RPMI7951 (cell line): ENCODE data around the gene ISLR. TPM values are rescaled to one million over a fixed set of nuclear protein-coding genes. Genes with fewer than 3 reads are reported as not detected.
A peak's percentile ranks its signal among the peaks of the same experiment; 100 is the strongest.

Experiments used
- DNase-seq: peaks from one replicate; pipeline ENCODE4 v3.0.0-alpha.2; 2012; ENCODE audit warnings: low read depth
- total RNA-seq: library from RNA; depleted of rRNA; stranded (reverse); fragments of >200 nt; shearing (Covaris generic); gene quantifications from 2 replicates; pipeline ENCODE4 v1.2.3, GENCODE V29; 2014; rRNA removed

Gene ISLR, protein sequence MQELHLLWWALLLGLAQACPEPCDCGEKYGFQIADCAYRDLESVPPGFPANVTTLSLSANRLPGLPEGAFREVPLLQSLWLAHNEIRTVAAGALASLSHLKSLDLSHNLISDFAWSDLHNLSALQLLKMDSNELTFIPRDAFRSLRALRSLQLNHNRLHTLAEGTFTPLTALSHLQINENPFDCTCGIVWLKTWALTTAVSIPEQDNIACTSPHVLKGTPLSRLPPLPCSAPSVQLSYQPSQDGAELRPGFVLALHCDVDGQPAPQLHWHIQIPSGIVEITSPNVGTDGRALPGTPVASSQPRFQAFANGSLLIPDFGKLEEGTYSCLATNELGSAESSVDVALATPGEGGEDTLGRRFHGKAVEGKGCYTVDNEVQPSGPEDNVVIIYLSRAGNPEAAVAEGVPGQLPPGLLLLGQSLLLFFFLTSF
- total RNA-seq: 2.5 and 8.8 TPM in 2 replicates

DNA sequence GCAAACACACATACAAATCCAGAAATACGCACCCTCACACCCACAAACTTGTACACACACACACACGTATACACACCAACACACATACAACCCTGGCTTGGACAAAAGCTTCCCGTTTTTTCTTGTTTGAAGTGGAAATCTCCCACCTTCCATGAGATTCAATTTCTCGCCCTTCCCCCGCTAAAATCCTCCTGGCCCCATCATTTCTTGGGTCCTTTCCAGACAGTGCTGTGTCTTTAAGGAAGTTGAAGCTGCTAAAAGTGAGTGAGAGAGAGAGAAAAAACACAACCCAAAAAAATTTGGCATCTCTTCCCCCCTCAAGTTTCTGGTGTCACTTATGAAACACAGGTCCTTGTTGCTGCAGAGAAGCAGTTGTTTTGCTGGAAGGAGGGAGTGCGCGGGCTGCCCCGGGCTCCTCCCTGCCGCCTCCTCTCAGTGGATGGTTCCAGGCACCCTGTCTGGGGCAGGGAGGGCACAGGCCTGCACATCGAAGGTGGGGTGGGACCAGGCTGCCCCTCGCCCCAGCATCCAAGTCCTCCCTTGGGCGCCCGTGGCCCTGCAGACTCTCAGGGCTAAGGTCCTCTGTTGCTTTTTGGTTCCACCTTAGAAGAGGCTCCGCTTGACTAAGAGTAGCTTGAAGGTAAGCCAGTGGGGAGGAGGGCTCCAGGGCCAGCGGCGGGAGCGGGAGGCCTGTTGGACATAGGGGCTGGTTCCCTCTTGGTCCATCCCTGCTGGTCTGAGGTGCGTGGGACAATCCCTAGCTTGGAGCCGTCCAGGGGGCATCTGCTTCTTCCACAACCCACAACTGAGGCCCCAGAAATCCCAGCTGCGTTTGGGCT, at the start of gene ISLR:
ISLR (plus strand) TSS at position 331 of the 839 bp plus-strand sequence. CDS start 1,149 bp downstream, outside the sequence.
- peak; percentile 61 for DNase-seq

GRCh38 chr15:74124196-74124595, 49.3 kb upstream of the ISLR start:
- DNase-seq: no peak

DNA sequence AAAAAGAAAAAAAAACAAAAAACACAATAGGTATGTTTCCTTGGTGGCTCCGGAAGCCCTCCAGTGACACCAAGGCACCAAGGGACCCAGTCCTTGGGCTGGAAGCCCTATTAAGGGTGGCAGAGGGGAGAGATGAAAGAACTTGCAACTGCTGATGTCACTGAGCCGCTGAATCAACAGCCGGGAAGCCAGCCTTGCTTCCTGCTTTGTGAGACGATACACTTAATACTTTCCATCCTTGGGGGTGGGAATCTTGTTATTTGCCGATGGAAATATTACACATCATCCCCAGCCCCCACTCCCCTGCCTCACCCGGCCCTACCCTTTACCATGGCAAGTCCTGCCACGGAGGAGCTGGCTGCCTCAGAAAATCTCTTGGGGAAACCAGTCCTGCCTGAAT, 48.8 kb upstream of the ISLR start:
- no peak for DNase-seq

- peak; percentile 82 for DNase-seq
Measured at GRCh38 chr15:74127255-74127953, 46.1 kb upstream of the ISLR start.

DNA sequence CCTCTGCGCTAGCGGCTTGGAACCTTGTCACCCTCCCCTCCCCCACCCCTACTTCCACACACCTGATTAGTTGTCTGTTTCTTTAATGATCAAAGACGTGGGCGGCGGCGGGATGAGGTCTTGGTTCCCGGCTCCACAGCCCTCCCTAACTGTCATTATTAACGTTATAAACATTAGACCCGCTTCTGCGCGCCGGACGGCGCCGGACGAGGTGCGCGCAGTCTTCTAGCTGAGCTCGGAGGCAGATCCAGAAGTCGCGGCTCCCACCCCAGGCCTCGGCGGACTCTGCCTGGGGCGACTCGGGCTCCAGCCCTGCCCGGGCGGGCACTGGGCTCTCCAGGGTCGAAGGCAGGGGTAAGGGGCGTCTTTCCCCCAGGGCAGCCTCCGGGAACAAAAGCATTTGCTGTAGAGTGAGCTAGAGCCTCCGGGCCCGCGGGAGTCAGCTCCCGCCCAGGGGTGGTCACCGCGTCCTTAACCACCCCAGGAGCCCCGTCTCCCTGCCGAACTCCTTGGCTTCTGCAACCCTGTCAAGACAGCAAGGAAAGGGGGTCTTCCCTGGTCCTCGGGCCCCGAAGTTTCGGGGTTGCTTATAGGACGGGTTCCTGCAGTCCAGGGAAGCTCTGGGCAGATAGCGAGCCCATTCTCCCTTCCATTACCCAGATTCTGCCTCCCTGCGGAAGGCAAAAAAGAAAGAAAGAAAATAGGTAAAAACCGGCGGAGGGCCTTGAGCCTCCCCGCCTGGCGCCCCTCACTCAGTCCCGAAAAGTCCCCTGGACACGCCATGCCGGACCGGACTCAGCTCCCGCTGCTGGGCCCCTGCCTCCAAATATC, 45.3 kb upstream of the ISLR start:
- peak; percentile 57 for DNase-seq

DNA sequence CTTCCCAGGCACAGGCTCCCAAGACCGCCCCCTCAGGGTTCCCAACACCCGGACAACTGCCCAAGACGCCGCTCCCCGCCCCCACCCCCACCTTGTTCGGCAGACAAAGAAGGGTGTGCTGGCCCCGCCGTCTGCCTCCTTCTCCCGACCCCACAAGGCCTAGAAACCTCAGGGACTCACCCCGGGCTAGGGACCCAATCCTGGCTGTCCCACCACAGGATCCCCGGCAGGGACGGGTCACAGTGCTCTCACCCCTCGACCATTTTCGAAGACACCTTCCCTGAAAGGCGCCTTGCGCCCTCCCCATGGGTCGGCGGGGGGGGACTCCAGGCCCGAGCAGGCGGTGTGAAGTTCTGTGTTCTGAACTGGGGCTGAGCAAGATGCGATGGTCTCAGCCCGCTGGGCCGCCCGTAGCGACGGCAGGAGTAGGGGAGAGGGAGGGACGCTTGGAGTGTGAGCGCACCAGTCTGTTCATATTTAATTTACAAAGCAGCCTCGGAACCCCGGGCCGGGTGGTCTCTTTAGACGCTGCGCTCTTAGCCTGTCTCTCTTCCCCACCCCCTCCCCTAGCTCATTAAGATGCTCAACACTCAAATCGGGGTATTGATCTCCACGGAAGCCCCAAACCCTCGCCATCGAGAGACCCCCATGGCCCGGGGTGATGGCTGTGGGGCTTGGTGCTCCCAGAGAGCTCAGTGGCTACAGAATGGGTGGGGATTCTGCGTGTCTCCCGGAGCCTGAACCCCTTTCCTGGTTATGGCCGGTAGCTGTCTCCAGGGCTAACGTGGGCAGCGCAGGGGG, 44.5 kb upstream of the ISLR start:
- no peak for DNase-seq

GRCh38 chr15:74129586-74130154, 43.8 kb upstream of the ISLR start:
- DNase-seq: no peak

- peak; percentile 46 for DNase-seq
Measured at GRCh38 chr15:74130155-74130848, 43.2 kb upstream of the ISLR start, which contains the start of gene ISLR2. TSS of gene ISLR2 (plus strand) at chr15:74130586. CDS start at chr15:74132755, 2,169 bp downstream.

DNA sequence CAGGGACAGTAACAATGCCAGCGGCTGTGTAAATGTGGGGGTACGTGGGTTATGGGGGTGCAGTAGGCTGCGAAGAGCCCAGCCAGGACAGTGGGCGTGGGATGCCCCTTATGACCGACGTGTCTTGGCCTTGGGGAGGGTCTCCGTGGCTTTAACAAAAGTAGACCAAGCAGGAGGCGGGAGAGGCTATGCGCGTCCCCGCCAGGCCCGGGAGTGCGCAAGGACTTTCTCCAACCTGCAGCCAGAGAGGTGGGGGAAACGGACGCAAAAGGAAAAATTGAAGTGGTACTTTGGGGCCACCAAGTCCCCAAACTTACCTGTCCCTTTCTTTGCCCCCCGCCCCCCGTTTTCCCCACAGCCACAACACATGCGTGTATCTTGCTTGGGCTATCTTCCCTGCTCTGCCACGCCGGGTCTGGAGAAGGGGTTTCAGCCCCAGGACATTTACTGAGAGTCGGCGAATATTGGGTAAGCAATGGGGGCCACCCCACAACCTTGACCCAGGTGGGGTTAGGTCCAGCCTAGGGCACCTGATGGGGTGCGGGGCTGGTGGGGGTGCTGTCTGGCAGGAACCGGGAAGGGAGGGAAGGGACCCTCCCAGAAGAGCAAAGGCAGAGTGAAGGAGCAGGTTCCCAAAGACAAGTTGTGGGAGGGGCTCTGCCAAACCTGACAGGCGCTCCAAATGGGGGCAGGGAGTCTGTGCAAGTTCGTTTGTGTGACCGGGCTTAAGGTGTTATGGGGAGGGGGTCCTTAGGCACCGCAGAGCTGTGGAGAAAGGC, 42.5 kb upstream of the ISLR start:
- DNase-seq: no peak

- no peak for DNase-seq
Measured at GRCh38 chr15:74131628-74132413, 41.7 kb upstream of the ISLR start.

- no peak for DNase-seq
Measured at GRCh38 chr15:74132681-74133651, 40.5 kb upstream of the ISLR start.

DNA sequence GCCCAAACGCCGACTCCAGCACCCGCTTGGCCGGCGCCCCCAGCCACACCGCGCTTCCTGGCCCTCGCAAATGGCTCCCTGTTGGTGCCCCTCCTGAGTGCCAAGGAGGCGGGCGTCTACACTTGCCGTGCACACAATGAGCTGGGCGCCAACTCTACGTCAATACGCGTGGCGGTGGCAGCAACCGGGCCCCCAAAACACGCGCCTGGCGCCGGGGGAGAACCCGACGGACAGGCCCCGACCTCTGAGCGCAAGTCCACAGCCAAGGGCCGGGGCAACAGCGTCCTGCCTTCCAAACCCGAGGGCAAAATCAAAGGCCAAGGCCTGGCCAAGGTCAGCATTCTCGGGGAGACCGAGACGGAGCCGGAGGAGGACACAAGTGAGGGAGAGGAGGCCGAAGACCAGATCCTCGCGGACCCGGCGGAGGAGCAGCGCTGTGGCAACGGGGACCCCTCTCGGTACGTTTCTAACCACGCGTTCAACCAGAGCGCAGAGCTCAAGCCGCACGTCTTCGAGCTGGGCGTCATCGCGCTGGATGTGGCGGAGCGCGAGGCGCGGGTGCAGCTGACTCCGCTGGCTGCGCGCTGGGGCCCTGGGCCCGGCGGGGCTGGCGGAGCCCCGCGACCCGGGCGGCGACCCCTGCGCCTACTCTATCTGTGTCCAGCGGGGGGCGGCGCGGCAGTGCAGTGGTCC, 39.7 kb upstream of the ISLR start:
- DNase-seq: no peak

DNA sequence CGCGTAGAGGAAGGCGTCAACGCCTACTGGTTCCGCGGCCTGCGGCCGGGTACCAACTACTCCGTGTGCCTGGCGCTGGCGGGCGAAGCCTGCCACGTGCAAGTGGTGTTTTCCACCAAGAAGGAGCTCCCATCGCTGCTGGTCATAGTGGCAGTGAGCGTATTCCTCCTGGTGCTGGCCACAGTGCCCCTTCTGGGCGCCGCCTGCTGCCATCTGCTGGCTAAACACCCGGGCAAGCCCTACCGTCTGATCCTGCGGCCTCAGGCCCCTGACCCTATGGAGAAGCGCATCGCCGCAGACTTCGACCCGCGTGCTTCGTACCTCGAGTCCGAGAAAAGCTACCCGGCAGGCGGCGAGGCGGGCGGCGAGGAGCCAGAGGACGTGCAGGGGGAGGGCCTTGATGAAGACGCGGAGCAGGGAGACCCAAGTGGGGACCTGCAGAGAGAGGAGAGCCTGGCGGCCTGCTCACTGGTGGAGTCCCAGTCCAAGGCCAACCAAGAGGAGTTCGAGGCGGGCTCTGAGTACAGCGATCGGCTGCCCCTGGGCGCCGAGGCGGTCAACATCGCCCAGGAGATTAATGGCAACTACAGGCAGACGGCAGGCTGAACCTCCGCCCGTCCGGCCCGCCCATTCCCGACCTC, 39.0 kb upstream of the ISLR start:
- DNase-seq: peak; percentile 56

DNA sequence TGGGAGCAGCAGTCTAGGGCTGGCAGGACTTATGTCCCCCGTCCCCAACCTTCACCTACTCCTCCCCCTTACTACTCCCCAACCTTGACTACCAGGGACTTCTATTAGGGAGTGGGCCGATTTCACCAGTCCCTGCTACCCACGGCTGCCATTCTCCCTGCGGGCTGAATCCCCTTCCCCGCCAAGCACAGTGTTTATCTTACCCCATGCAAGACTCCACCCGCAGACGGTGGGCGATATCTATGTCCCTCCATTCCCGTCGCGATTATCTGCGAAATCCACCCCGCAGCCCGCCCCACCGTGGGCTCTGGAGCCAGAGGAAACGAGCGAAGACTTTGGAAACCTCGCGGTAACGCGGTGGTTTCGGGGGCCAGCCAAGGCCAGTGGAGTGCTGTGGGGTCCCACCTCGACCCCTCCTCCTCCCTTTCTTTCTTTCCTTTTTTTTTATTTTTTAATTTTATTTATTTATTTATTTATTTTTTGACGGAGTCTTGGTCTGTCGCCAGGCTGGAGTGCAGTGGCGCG, 38.4 kb upstream of the ISLR start:
- DNase-seq: no peak

DNA sequence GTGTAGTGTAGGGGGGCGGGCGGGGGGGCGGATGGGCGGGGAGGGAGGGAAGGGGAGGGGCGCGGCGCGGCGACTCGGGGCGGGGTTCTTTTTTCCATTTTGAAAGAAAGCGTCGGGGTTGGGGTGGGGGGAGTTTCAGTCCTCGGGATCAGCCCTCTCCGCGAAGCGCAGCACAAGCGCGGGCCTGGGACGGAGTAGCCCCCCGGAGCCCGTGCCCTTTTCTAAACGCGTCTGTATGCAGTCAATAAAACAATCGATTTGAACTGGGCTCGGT, 37.0 kb upstream of the ISLR start:
- DNase-seq: no peak
